Liver (tissue), 9 donors: ENCODE results near the gene RAPGEF2. TPM values are rescaled to one million over a fixed set of nuclear protein-coding genes. Genes with fewer than 3 reads are reported as not detected.

Experiments used
- DNase-seq: peaks from one replicate; pipeline ENCODE4 v3.0.0-alpha.2; 2017; ENCODE audit warnings: low spot score
- H3K27ac ChIP-seq, 2 donors: one replicate each; pipeline ENCODE4 v1.7.0; 2013; ENCODE audit warnings: inconsistent platforms in 2 of 2, low read length in 2 of 2, control low read depth in 1 of 2, low read depth in 1 of 2, mild to moderate bottlenecking in 1 of 2
- H3K27me3 ChIP-seq, 4 donors: one replicate each; pipeline versions ENCODE4 v1.6.1 to v1.7.0; 2013; ENCODE audit warnings: low read length in 3 of 4, inconsistent platforms in 1 of 4, mild to moderate bottlenecking in 1 of 4, moderate library complexity in 1 of 4; ENCODE audit not compliant: control insufficient read depth in 4 of 4, insufficient read depth in 4 of 4
- H3K36me3 ChIP-seq, 4 donors: one replicate each; pipeline versions ENCODE4 v1.6.1 to v1.7.0; 2013; ENCODE audit warnings: low read length in 3 of 4, mild to moderate bottlenecking in 3 of 4, low read depth in 1 of 4, moderate library complexity in 1 of 4; ENCODE audit not compliant: control insufficient read depth in 4 of 4, insufficient read depth in 3 of 4
- H3K4me1 ChIP-seq, 4 donors: one replicate each; pipeline versions ENCODE4 v1.6.1 to v1.7.0; 2013; ENCODE audit warnings: low read length in 3 of 4, mild to moderate bottlenecking in 3 of 4, moderate library complexity in 1 of 4; ENCODE audit not compliant: control insufficient read depth in 4 of 4, insufficient read depth in 4 of 4
- H3K4me3 ChIP-seq, 3 donors: one replicate each; pipeline versions ENCODE4 v1.6.1 to v1.7.0; 2013; ENCODE audit warnings: low read length in 3 of 3, control low read depth in 1 of 3, low read depth in 1 of 3, mild to moderate bottlenecking in 1 of 3
- H3K9ac ChIP-seq, 2 donors: one replicate each; pipeline ENCODE4 v1.7.0; 2013; ENCODE audit warnings: low read length in 2 of 2, mild to moderate bottlenecking in 2 of 2, moderate library complexity in 2 of 2, control low read depth in 1 of 2, low read depth in 1 of 2
- H3K9me3 ChIP-seq, 4 donors: one replicate each; pipeline versions ENCODE4 v1.6.1 to v1.7.0; 2013; ENCODE audit warnings: low read length in 3 of 4; ENCODE audit not compliant: control insufficient read depth in 4 of 4
- ATF3 ChIP-seq: IDR thresholded peaks from 2 replicates; pipeline ENCODE4 v1.6.1; 2016; ENCODE audit warnings: antibody characterized with exemption
- EGR1 ChIP-seq, 2 donors: IDR thresholded peaks; 2 replicates each; pipeline ENCODE4 v1.6.1; 2016 to 2018; ENCODE audit warnings: antibody characterized with exemption in 2 of 2, low read depth in 2 of 2
- FOXA1 ChIP-seq: IDR thresholded peaks from 2 replicates; pipeline ENCODE4 v1.6.1; 2016; ENCODE audit warnings: antibody characterized with exemption
- FOXA2 ChIP-seq: IDR thresholded peaks from 2 replicates; pipeline ENCODE4 v1.6.1; 2016; ENCODE audit warnings: antibody characterized with exemption
- GABPA ChIP-seq, 2 donors: IDR thresholded peaks in 1 of 2; conservative IDR thresholded peaks in 1 of 2; 2 replicates each; pipeline ENCODE4 v1.6.1; 2016; ENCODE audit warnings: antibody characterized with exemption in 2 of 2, mild to moderate bottlenecking in 1 of 2, moderate library complexity in 1 of 2
- HNF4A ChIP-seq, 2 donors: conservative IDR thresholded peaks; 2 replicates each; pipeline ENCODE4 v1.6.1; 2016; ENCODE audit warnings: antibody characterized with exemption in 2 of 2, mild to moderate bottlenecking in 2 of 2
- HNF4G ChIP-seq: IDR thresholded peaks from 2 replicates; pipeline ENCODE4 v1.6.1; 2016; ENCODE audit warnings: antibody characterized with exemption
- JUND ChIP-seq, 2 donors: IDR thresholded peaks; 2 replicates each; pipeline ENCODE4 v1.6.1; 2016; ENCODE audit warnings: antibody characterized with exemption in 2 of 2
- RAD21 ChIP-seq, 2 donors: IDR thresholded peaks; 2 replicates each; pipeline ENCODE4 v1.6.1; 2016; ENCODE audit warnings: antibody characterized with exemption in 2 of 2, mild to moderate bottlenecking in 2 of 2
- RXRA ChIP-seq, 2 donors: IDR thresholded peaks; 2 replicates each; pipeline ENCODE4 v1.6.1; 2017 to 2018; ENCODE audit warnings: antibody characterized with exemption in 2 of 2, mild to moderate bottlenecking in 1 of 2
- SP1 ChIP-seq: IDR thresholded peaks from 2 replicates; pipeline ENCODE4 v1.6.1; 2018; ENCODE audit warnings: antibody characterized with exemption, mild to moderate bottlenecking
- TAF1 ChIP-seq: conservative IDR thresholded peaks from 2 replicates; pipeline ENCODE4 v1.6.1; 2016; ENCODE audit warnings: antibody characterized with exemption, mild to moderate bottlenecking
- YY1 ChIP-seq: IDR thresholded peaks from 2 replicates; pipeline ENCODE4 v1.6.1; 2016; ENCODE audit warnings: antibody characterized with exemption, mild to moderate bottlenecking
- WGBS: extraction: QIAGEN DNeasy Blood & Tissue Kit; methylation state at CpG from one replicate; pipeline ENCODE4 v1.1.7; 2013; 5-methylcytosine and 5-hydroxymethylcytosine counted together
- polyA plus RNA-seq, 2 donors: library from polyadenylated mRNA; stranded (reverse) in 1 of 2; unstranded in 1 of 2; fragments of 200-250 nt in 1 of 2; fragments of >200 nt in 1 of 2; fragmentation: Nextera tagmentation in 1 of 2; extraction: Ambion mirVana in 1 of 2; gene quantifications; one replicate each; pipeline versions ENCODE4 v1.2.1 to v1.2.3, GENCODE V29; 2013 to 2015
- total RNA-seq, 2 donors: library from RNA; depleted of rRNA; stranded (reverse); fragments of >200 nt; gene quantifications; one replicate each; pipeline ENCODE4 v1.2.3, GENCODE V29; 2014
- TF ChIP-seq, protein P1 (sequence below): IDR thresholded peaks from 2 replicates; pipeline ENCODE4 v1.6.1; 2016; ENCODE audit warnings: antibody characterized with exemption, mild to moderate bottlenecking
- TF ChIP-seq, protein P2 (sequence below): fragments of 150-350 bp; IDR thresholded peaks from 2 replicates; pipeline ENCODE4 v1.5.1; 2017; ENCODE audit warnings: improper control_type of control experiment, low read depth, low read length; ENCODE audit not compliant: missing input control
- TF ChIP-seq, protein P3 (sequence below): IDR thresholded peaks from 2 replicates; pipeline ENCODE4 v1.6.1; 2016; ENCODE audit warnings: antibody characterized with exemption
- TF ChIP-seq, protein P4 (sequence below): IDR thresholded peaks from 2 replicates; pipeline ENCODE4 v1.6.1; 2016; ENCODE audit warnings: antibody characterized with exemption
- donor health status: healthy.
- donor health status: healthy.
- donor health status: healthy.
- donor health status: healthy.
- donor health status: healthy.

RAPGEF2 gene
- total and polyA plus RNA-seq, 4 donors = 7.3 to 90.4 (median 32.2) TPM

GRCh38 chr4:159264057-159264456 lies 161.2 kb downstream of the RAPGEF2 start:
- Histone ChIP-seq H3K9me3 (no peaks in the 10 kb centered on the region), H3K4me1 (peaks cover 0 to 15% (median 8%) of the 10 kb centered on the region in 4 donors), H3K27ac (no peak overlapping the region), H3K9ac (no peak overlapping the region), H3K36me3 (peaks cover 0 to 2% (median 0%) of the 10 kb centered on the region in 4 donors), H3K27me3 (no peaks in the 10 kb centered on the region), H3K4me3 (no peak overlapping the region)
- 93% methylated on average over 3 of the region's 3 CpGs for whole genome bisulfite sequencing
- TF ChIP-seq FOXA2 = no peak
- TF ChIP-seq HNF4G = no peak
- TF ChIP-seq TAF1 = no peak
- TF ChIP-seq, protein P1, sequence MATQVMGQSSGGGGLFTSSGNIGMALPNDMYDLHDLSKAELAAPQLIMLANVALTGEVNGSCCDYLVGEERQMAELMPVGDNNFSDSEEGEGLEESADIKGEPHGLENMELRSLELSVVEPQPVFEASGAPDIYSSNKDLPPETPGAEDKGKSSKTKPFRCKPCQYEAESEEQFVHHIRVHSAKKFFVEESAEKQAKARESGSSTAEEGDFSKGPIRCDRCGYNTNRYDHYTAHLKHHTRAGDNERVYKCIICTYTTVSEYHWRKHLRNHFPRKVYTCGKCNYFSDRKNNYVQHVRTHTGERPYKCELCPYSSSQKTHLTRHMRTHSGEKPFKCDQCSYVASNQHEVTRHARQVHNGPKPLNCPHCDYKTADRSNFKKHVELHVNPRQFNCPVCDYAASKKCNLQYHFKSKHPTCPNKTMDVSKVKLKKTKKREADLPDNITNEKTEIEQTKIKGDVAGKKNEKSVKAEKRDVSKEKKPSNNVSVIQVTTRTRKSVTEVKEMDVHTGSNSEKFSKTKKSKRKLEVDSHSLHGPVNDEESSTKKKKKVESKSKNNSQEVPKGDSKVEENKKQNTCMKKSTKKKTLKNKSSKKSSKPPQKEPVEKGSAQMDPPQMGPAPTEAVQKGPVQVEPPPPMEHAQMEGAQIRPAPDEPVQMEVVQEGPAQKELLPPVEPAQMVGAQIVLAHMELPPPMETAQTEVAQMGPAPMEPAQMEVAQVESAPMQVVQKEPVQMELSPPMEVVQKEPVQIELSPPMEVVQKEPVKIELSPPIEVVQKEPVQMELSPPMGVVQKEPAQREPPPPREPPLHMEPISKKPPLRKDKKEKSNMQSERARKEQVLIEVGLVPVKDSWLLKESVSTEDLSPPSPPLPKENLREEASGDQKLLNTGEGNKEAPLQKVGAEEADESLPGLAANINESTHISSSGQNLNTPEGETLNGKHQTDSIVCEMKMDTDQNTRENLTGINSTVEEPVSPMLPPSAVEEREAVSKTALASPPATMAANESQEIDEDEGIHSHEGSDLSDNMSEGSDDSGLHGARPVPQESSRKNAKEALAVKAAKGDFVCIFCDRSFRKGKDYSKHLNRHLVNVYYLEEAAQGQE = no peak
- TF ChIP-seq RAD21 (IDR thresholded peaks at IDR 0.05) = no peak
- TF ChIP-seq, protein P2, sequence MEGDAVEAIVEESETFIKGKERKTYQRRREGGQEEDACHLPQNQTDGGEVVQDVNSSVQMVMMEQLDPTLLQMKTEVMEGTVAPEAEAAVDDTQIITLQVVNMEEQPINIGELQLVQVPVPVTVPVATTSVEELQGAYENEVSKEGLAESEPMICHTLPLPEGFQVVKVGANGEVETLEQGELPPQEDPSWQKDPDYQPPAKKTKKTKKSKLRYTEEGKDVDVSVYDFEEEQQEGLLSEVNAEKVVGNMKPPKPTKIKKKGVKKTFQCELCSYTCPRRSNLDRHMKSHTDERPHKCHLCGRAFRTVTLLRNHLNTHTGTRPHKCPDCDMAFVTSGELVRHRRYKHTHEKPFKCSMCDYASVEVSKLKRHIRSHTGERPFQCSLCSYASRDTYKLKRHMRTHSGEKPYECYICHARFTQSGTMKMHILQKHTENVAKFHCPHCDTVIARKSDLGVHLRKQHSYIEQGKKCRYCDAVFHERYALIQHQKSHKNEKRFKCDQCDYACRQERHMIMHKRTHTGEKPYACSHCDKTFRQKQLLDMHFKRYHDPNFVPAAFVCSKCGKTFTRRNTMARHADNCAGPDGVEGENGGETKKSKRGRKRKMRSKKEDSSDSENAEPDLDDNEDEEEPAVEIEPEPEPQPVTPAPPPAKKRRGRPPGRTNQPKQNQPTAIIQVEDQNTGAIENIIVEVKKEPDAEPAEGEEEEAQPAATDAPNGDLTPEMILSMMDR = no peak
- TF ChIP-seq, protein P3, sequence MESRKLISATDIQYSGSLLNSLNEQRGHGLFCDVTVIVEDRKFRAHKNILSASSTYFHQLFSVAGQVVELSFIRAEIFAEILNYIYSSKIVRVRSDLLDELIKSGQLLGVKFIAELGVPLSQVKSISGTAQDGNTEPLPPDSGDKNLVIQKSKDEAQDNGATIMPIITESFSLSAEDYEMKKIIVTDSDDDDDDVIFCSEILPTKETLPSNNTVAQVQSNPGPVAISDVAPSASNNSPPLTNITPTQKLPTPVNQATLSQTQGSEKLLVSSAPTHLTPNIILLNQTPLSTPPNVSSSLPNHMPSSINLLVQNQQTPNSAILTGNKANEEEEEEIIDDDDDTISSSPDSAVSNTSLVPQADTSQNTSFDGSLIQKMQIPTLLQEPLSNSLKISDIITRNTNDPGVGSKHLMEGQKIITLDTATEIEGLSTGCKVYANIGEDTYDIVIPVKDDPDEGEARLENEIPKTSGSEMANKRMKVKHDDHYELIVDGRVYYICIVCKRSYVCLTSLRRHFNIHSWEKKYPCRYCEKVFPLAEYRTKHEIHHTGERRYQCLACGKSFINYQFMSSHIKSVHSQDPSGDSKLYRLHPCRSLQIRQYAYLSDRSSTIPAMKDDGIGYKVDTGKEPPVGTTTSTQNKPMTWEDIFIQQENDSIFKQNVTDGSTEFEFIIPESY = no peak
- TF ChIP-seq SP1 = no peak
- no peak for TF ChIP-seq ATF3
- TF ChIP-seq JUND (IDR thresholded peaks at IDR 0.05) = no peak
- TF ChIP-seq RXRA (IDR thresholded peaks at IDR 0.05) = no peak
- no peak for TF ChIP-seq HNF4A (conservative IDR thresholded peaks at IDR 0.05)
- TF ChIP-seq EGR1 (IDR thresholded peaks at IDR 0.05; ENCODE audit: low read depth in 2 of 2) = no peak
- no peak for TF ChIP-seq FOXA1
- DNase-seq = no peak

DNA sequence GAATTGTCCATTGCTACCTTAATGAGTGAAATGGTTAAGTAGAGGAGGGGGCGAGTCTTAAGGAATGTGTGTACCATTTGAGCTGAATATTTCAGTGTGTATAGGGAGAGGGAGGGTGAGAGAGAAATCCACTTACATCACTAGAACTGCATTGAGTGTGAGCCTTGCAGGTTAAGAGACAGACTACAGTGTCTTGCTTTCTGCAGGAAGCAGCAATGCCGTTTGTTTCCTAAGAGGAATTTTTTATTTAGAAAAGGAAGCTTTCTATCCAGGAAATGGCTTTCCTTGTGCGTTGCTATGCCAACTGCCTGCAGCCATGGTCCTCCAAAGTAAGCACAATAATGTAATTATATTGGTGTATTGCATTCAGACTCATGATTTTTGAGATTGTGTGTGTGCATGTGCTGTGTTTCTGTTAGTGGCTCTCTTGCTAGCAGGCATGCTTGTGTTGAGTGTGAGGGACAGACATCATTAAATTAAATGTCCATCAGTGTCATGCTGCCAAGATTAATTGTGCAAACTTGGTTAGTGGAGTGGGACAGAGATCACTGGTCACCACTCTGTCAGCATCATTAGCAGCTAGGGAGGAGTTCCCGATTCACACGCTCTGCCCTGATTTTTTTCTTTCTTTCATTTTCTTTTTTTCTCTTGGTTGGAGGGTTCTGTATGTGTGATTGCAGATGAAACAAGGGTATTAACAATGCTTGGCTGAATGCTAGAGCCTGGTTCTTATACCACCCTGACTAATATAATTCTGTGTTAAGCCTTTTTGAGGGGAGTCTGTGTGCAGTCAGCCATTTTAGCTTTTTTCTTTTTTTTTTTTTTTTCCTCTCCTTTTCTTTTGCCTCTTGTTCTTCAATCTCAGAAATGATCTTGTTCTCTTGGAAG lies 164.3 kb downstream of the RAPGEF2 start:
- Histone ChIP-seq H3K27ac (peak overlapping the region; percentile 66 to 70), H3K9ac (peak overlapping the region; percentile 4 to 39), H3K36me3 (no peaks in the 10 kb centered on the region), H3K4me1 (peaks cover 1 to 18% (median 7%) of the 10 kb centered on the region in 4 donors), H3K9me3 (no peaks in the 10 kb centered on the region), H3K27me3 (no peaks in the 10 kb centered on the region), H3K4me3 (peak overlapping the region; percentile 36 to 44 (median 39))
- TF ChIP-seq, protein P4, sequence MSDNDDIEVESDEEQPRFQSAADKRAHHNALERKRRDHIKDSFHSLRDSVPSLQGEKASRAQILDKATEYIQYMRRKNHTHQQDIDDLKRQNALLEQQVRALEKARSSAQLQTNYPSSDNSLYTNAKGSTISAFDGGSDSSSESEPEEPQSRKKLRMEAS = no peak
- TF ChIP-seq YY1 = peak; percentile 83
- TF ChIP-seq TAF1 = no peak
- TF ChIP-seq GABPA (IDR thresholded peaks at IDR 0.05 in 1 of 2, conservative IDR thresholded peaks at IDR 0.05 in 1 of 2) = no peak
- TF ChIP-seq JUND (IDR thresholded peaks at IDR 0.05) = no peak
- TF ChIP-seq HNF4A (conservative IDR thresholded peaks at IDR 0.05) = peak in 1 of 2 donors; percentile 17
- WGBS = 52% methylated on average over 5 of the region's 5 CpGs
- DNase-seq = no peak
